HG02943 (cell line): Measurements from ENCODE around the gene CSF3R.
"Not testable (repeated sequence)": the region's sequence is repeated elsewhere in the genome, so short reads cannot be mapped to it uniquely, and the experiment has no call there.

ENCODE experiments used
- ATAC-seq: cut with Tn5 transposase; IDR thresholded peaks from one replicate; pipeline ENCODE4 v1.9.1; 2021; ENCODE audit warnings: mild to moderate bottlenecking, low read depth, moderate library complexity; ENCODE audit not compliant: unreplicated experiment

Gene CSF3R

GRCh38 chr1:36484099-36484498, 1.4 kb upstream of the CSF3R start:
- no peak for ATAC-seq

GRCh38 chr1:36481771-36482723, 666 bp downstream of the CSF3R start:
- ATAC-seq, result no peak

- no peak for ATAC-seq
These were observed 1.6 kb downstream of the CSF3R start for GRCh38 chr1:36481091-36481490.

GRCh38 chr1:36480161-36480560, 2.6 kb downstream of the CSF3R start:
- ATAC-seq, result no peak

- ATAC-seq, result no peak
These were observed 3.1 kb downstream of the CSF3R start for GRCh38 chr1:36479505-36480051.

GRCh38 chr1:36477615-36478014, 5.1 kb downstream of the CSF3R start:
- ATAC-seq, result not testable (repeated sequence)

- ATAC-seq, result no peak
These were observed 5.8 kb downstream of the CSF3R start for GRCh38 chr1:36476945-36477344.

GRCh38 chr1:36475910-36476604, 6.7 kb downstream of the CSF3R start:
- ATAC-seq, result no peak

- no peak for ATAC-seq
These were observed 7.4 kb downstream of the CSF3R start for GRCh38 chr1:36475341-36475740.

- no peak for ATAC-seq
These were observed 10.1 kb downstream of the CSF3R start for GRCh38 chr1:36472656-36473055.

GRCh38 chr1:36471830-36472641, 10.7 kb downstream of the CSF3R start:
- ATAC-seq, result no peak

GRCh38 chr1:36469163-36469562, 13.6 kb downstream of the CSF3R start:
- no peak for ATAC-seq

GRCh38 chr1:36467700-36468455, 14.8 kb downstream of the CSF3R start:
- no peak for ATAC-seq

GRCh38 chr1:36467027-36467410, 15.7 kb downstream of the CSF3R start:
- no peak for ATAC-seq

- ATAC-seq, result no peak
These were observed 16.2 kb downstream of the CSF3R start for GRCh38 chr1:36466370-36467026.

GRCh38 chr1:36465731-36466369, 16.9 kb downstream of the CSF3R start:
- ATAC-seq, result no peak

- peak; percentile 17 for ATAC-seq
These were observed 17.9 kb downstream of the CSF3R start for GRCh38 chr1:36464605-36465393.
